ENCODE data around the gene UCK1. TPM values are rescaled to one million over a fixed set of nuclear protein-coding genes. Genes with fewer than 3 reads are reported as not detected.
A peak's percentile ranks its signal among the peaks of the same experiment; 100 is the strongest.

Gene UCK1
- total RNA-seq = 28.6 TPM
- long read RNA-seq, transcript UCK1-204 (7 exons, 2,167 nt) = major isoform, 106 of 124 reads
- long read RNA-seq, partial matches to known transcripts = 0 of 124 reads
- long read RNA-seq, other reads (novel, unspliced or antisense) = 14 of 124 reads

DNA sequence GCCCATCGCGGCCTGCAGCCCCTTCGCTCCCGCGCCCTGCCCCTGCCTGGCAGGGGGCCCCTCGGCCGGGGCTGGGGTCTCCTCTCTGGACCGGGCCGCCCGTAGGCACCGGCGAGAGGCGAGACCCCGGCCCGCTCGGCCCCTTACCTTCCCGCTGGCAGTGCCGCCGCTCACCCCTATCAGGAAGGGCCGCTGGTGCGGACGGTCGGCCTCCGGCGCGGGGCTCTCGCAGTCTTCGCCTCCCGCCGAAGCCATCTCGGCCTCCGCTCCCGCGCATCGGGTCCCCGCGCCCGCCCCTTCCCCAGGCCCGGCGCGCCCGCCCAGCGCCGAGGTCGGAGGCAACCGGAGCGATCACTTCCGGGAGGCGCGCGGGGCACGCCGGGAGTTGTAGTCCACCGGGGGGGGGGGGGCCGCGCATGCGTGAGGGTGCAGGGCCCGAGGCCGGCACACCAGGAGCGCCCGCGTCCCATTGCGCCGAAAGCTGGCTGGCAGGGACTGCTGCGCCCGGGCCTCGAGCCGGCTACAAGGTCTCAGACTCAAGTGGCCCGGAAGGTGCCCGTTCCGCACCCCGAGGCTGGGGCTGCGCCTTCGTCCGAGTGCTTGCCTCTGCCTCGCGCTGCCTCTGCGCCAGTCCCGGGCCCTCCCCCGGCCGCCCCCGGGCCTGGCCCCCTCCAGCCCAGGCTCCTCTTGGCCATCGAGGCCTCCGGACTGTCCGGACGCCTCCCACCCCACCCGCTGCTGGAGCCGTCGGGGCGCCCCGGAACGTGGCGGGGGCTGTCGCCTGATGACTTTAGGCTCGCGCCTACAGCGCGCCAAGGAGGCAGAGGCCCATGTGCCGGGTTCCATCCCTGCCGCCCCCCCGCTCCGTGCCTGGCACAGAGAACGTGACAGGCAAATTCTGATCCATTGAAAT, at the start of gene UCK1:
Gene UCK1 (minus strand): TSS at position 344 of the 913 bp plus-strand sequence. CDS start 89 bp downstream, at position 255.
- DNase-seq (peak; percentile 89), ATAC-seq (peak; percentile 98)
- intact Hi-C loops (cut with micrococcal nuclease) = no loop called here

GRCh38 chr9:131580358-131580757, 49.3 kb upstream of the UCK1 start:
- intact Hi-C loops (cut with micrococcal nuclease) = no loop called here
- DNase-seq = no peak
- ATAC-seq = no peak

DNA sequence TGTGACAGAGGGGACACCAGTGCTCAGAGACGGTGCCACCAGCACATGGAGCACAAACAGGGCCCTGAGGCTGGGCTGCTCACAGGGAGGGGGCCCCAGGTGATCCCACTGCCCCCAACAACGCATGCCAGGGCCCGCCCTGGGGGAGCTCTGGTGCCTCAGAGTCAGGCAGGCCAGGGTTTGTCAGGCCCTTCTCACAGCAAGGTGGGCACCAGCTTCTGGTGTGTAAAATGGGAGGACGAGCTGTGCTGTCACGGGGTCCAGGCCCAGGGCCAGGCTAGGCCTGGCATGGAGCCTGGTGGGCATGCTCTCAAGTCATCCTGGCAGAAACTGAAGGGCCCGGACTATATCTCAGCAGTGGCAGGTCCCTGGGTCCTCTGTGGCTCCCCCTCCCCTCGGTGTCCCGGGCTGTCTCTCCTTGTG, 48.7 kb upstream of the UCK1 start:
- DNase-seq (peak; percentile 82), ATAC-seq (peak; percentile 87)
- intact Hi-C loops (cut with micrococcal nuclease) = no loop called here

GRCh38 chr9:131578731-131579504, 47.9 kb upstream of the UCK1 start:
- ATAC-seq = no peak
- intact Hi-C loops (cut with micrococcal nuclease) = no loop called here
- no peak for DNase-seq

- DNase-seq (no peak), ATAC-seq (no peak)
- intact Hi-C loops (cut with micrococcal nuclease) = no loop called here
These were observed 47.0 kb upstream of the UCK1 start for GRCh38 chr9:131578021-131578420.

DNA sequence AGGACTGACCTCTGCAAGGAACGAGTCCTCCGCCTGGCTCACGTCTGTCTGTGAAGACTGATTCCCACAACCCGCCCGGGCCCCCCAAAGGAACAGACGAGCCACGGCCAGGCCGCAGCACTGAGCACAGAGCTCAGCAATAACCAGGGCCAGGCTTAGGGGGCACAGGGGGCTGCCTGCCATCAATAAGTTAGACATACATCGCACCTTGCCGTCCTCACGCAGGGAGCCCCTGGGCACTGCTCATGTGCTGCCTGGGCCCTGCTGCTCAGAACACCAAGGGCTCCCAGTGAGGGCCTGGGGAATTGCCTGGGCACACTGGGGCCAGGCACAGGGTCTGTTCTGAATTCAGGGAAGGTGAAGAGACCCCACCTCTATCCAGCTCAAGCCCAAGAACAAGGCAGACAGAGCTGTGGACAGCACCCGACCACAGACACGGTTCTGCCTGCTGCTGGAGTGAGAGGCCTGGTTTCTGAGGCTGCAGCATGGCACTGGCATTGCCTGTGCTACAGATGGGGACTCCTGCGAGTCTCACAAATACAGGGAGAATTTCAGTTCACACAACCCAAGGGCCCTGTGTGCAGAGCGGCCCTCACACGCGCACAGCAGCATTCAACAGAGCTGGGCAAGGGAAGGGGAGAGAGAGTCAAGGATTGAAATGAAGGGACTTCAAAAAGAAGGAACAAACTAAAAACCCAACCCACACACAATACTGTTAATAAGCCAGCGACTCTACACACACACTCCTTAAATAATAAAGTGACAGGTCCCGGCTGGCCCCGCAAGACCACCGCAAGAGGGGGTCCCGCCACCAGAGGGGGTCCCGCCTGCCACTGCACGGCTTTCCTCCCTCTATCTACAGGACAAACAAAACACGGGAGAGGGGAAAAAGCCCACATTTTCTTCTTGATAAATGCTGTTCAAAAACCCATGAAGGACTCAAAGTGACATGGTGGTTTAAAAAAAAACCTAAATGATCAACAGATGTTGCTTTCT, 46.2 kb upstream of the UCK1 start:
- intact Hi-C loops (cut with micrococcal nuclease) = no loop called here
- no peak for DNase-seq
- no peak for ATAC-seq

GRCh38 chr9:131575946-131576853, 45.1 kb upstream of the UCK1 start:
- DNase-seq (no peak), ATAC-seq (no peak)
- intact Hi-C loops (cut with micrococcal nuclease) = no loop called here

GRCh38 chr9:131574730-131575640, 43.9 kb upstream of the UCK1 start:
- DNase-seq = no peak
- intact Hi-C loops (cut with micrococcal nuclease) = no loop called here
- peak; percentile 60 for ATAC-seq

DNA sequence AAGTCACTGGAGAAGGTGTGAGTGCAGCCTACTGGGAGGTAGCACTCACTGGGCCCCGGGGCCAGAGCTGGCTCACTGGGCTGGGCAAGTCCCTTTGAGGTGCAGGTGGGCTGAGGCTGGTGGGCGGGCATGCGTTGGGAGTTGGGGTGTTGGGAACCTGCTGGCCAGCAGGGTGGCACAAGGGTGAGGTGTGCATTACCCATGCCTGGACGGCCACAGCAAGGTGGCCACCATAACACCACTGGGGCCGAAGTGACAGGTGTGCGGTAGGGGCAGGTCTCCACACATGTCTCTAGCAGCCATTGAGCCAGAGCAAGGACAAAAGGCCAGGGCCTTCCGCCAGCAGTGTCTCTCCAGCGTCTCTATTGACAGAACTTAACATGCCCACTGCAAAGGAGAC, 36.8 kb upstream of the UCK1 start:
- intact Hi-C loops (cut with micrococcal nuclease) = no loop called here
- ATAC-seq (no peak), DNase-seq (no peak)

GRCh38 chr9:131566158-131566557, 35.1 kb upstream of the UCK1 start:
- intact Hi-C loops (cut with micrococcal nuclease) = no loop called here
- ATAC-seq = no peak
- DNase-seq = no peak

DNA sequence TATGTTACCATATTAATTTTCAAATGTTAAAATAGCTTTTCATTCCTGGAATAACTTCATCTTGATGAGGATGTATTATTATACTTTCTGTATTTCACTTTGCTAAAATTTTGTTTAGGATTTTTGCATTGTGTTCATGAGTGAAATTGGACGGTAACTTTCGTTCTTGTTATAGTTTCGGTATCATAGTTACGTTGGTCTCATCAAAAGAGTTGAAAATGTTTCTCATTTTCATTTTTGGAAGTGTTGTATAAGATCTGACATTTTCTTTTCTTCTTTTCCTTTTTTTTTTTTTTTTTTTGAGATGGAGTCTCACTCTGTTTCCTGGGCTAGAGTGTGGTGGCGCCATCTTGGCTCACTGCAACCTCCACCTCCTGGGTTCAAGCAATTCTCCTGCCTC, 34.3 kb upstream of the UCK1 start:
- DNase-seq = no peak
- ATAC-seq = no peak
- intact Hi-C loops (cut with micrococcal nuclease) = no loop called here

- intact Hi-C loops (cut with micrococcal nuclease) = no loop called here
- no peak for ATAC-seq
These were observed 31.2 kb upstream of the UCK1 start for GRCh38 chr9:131562032-131562959.

GRCh38 chr9:131559421-131560000, 28.4 kb upstream of the UCK1 start:
- DNase-seq (no peak), ATAC-seq (no peak)
- intact Hi-C loops (cut with micrococcal nuclease) = no loop called here

More at GRCh38 chr9:131562032-131562959, 31.2 kb upstream of the UCK1 start:
- no peak for DNase-seq

GRCh38 chr9:131557855-131558548, 26.9 kb upstream of the UCK1 start:
- intact Hi-C loops (cut with micrococcal nuclease) = no loop called here
- ATAC-seq = no peak
- DNase-seq = no peak

Measured in left ventricle myocardium superior (tissue), 1 donor.